Retinal pigment epithelial cell (primary cell): ENCODE measurements around the gene ABCC2.

Source experiments
- DNase-seq: peaks from one replicate; pipeline ENCODE4 v3.0.0-alpha.2; 2010; ENCODE audit warnings: low read depth
- H3K4me3 ChIP-seq: 2 replicates; pipeline ENCODE4 v1.5.1; 2011; ENCODE audit warnings: mild to moderate bottlenecking, low read length, control low read depth, moderate library complexity
- TF ChIP-seq, protein P1 (sequence below): conservative IDR thresholded peaks from 2 replicates; pipeline ENCODE4 v1.5.1; 2011; ENCODE audit warnings: low read depth, low read length, control low read depth, inconsistent platforms

The ABCC2 gene

DNA sequence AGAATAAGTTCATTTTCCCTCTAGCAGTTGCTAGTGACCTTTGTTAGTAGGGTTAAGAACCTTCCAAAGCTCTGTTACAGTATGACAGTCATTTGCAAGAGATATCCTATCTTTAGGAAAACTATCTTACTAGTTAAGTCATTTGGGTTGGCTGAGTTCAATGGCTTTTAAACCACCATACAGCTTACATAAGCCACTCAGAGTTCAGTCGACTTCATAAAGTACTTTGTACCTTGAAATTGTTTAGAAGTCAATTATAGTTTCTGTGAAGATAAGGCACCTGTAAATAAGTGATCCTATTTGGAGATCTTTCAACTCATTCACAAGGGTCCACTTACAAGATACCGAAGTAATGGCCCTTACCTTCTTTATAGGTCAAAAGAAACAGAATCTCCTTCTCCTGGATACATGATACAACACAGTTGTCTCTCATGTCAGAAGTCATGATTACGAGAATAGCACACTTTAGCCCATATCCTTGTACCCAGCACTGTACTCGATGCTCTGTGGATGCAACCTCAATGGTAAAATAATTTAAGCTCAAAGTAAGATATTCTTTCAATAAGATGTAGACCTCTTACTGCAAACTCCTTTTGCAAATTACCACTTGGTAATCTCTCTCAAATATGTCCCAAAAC, 11.9 kb upstream of the ABCC2 start:
- no peak for DNase-seq
- no peak overlapping the region for H3K4me3 ChIP-seq
- TF ChIP-seq, protein P1, sequence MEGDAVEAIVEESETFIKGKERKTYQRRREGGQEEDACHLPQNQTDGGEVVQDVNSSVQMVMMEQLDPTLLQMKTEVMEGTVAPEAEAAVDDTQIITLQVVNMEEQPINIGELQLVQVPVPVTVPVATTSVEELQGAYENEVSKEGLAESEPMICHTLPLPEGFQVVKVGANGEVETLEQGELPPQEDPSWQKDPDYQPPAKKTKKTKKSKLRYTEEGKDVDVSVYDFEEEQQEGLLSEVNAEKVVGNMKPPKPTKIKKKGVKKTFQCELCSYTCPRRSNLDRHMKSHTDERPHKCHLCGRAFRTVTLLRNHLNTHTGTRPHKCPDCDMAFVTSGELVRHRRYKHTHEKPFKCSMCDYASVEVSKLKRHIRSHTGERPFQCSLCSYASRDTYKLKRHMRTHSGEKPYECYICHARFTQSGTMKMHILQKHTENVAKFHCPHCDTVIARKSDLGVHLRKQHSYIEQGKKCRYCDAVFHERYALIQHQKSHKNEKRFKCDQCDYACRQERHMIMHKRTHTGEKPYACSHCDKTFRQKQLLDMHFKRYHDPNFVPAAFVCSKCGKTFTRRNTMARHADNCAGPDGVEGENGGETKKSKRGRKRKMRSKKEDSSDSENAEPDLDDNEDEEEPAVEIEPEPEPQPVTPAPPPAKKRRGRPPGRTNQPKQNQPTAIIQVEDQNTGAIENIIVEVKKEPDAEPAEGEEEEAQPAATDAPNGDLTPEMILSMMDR, result no peak

DNA sequence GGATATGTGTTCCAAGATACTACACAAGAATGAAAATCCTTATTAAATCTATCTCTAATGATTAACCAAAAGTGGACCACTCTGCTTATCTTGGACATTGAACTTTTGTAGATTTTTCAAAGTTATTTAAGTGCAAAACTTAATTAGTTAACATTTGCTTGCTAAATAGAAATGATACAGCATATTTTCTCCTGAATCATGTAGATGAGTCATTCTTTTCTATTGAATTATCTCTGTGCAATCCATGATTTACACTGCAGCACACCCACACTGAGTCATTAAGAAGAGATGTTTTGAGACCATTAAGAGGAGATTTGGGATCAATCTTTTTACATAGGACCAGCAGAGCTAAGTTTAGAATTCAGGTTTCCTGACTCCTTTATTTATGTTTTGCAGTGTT, 6.6 kb upstream of the ABCC2 start:
- peak; percentile 63 for DNase-seq
- TF ChIP-seq, protein P1, result no peak
- H3K4me3 ChIP-seq, result no peak overlapping the region

- DNase-seq, result no peak
- TF ChIP-seq, protein P1, result no peak
- no peak overlapping the region for H3K4me3 ChIP-seq
These were observed 4.3 kb upstream of the ABCC2 start for GRCh38 chr10:99777918-99778714.

- TF ChIP-seq, protein P1, result no peak
- H3K4me3 ChIP-seq, result no peak overlapping the region
- no peak for DNase-seq
These were observed 3.1 kb upstream of the ABCC2 start for GRCh38 chr10:99779335-99779734.

DNA sequence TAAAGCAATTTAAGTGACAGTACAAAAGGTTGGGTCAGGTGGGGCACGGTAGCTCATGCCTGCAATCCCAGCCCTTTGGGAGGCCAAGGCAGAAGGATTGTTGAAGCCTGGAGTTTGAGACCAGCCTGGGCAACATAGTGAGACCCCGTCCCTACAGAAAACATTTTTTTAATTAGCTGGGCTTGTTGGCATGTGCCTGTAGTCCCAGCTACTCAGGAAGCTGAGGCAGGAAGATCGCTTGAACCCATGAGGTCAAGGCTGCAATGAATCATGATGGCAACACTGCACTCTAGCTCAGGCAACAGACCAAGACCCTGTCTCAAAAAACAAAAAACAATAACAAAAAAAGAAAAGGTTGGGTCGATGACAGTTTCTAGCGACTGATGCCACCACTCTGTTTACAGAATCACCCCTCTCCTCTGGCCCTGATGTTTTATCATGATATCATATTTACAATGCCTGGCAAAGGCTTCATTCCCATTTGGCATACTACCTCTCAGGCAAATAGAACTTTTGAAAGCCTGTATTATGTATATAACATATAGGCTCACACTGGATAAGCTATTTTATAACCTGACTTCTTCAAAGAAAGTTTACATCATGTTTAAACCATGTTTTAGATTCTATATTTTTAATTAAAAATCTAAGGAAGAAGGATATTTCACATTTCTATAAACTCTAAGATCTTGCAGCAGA, 558 bp upstream of the ABCC2 start:
- DNase-seq, result no peak
- H3K4me3 ChIP-seq, result no peak overlapping the region
- TF ChIP-seq, protein P1, result no peak

GRCh38 chr10:99784016-99784726, 1.7 kb downstream of the ABCC2 start:
- DNase-seq, result peak; percentile 31
- TF ChIP-seq, protein P1, result no peak
- H3K4me3 ChIP-seq, result no peak overlapping the region
